ENCODE data around the gene SDHA.

SDHA gene

DNA sequence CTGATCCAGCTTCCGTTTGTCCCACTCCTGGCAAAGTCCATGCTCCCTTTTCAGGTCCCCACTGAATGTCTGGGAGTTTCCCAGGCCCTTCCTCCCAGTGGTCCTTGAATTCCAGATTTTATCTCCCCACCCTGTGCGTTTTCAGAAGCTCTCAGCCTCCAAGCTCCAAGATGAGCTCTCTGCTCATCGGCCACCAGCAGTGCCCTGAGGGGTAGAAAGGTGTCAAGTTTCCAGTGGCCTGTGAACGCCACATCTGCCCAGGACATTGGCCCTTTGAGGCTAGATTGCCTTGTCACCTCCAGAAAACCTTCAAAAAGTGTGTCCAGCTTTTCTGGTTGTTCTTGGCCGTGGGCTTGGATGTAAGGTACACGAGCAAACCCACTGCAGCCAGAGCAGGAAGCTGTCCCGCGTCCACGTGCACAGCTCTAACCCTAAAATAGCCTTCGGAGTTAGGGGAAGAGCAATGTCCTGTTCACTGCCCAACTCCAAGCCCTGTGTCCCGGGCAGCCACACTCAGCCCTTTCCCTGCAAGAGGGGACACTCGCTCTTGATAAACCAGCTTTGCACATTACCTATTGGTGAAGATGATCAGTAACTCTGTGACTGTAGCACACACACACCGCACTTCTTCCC lies 37.7 kb upstream of the SDHA start:
- CTCF ChIA-PET: interaction anchor here (0.8 to 1.2 kb wide), 3 partner anchors 8 to 21 kb away, joined by 3 to 4 read pairs (median 3); no protein-coding TSS in a partner anchor
- no peaks in the 10 kb centered on the region for H3K36me3 ChIP-seq (ENCODE audit: control insufficient read depth in 4 of 4, insufficient read depth in 4 of 4, low read length in 3 of 4)
- POLR2A ChIA-PET: no interaction called here
- H3K4me3 ChIP-seq (ENCODE audit: control insufficient read depth in 1 of 7, extremely low read depth in 1 of 7, insufficient read depth in 4 of 7, low read depth in 2 of 7, low read length in 6 of 7): no peak overlapping the region
- no peaks in the 10 kb centered on the region for H3K9me3 ChIP-seq (ENCODE audit: control extremely low read depth in 1 of 5, control insufficient read depth in 4 of 5, insufficient read depth in 2 of 5, low read depth in 1 of 5, low read length in 4 of 5)
- no peaks in the 10 kb centered on the region for H3K4me1 ChIP-seq (ENCODE audit: control extremely low read depth in 1 of 4, control insufficient read depth in 4 of 4, insufficient read depth in 4 of 4, low read length in 3 of 4)
- H3K27ac ChIP-seq (ENCODE audit: insufficient read depth in 1 of 2, low read depth in 1 of 2, low read length in 2 of 2, poor library complexity in 1 of 2, severe bottlenecking in 2 of 2): no peak overlapping the region
- DNase-seq: no peak
- peaks cover 0 to 7% (median 0%) of the 10 kb centered on the region in 5 experiments for H3K27me3 ChIP-seq (replicated peaks in 2 of 5; ENCODE audit: control insufficient read depth in 4 of 5, insufficient read depth in 5 of 5, low read length in 4 of 5)
- WGBS (ENCODE audit: insufficient coverage): 95% methylated on average over 12 of the region's 13 CpGs

DNA sequence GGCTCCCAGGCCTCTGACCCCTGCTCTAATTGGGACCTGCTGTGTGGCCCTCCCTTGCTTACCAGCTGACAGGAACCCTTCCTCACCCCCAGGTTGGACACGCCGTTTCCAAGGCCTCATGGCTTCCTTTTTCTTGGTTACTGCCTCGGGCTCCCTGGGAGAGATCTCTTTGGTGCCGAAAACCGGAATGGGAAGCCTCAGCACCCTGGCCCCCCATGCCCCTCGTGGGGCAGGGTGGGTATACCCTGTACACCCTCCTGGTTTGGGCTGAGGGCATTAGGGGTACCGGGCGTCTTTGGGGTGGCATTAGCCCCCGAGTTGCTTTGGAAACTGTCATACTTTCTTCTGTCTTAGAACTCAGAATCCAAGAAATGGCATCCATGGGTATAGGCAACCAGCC lies 37.0 kb upstream of the SDHA start:
- Histone ChIP-seq H3K36me3 (ENCODE audit: control insufficient read depth in 4 of 4, insufficient read depth in 4 of 4, low read length in 3 of 4) (no peaks in the 10 kb centered on the region), H3K27ac (ENCODE audit: insufficient read depth in 1 of 2, low read depth in 1 of 2, low read length in 2 of 2, poor library complexity in 1 of 2, severe bottlenecking in 2 of 2) (no peak overlapping the region), H3K27me3 (replicated peaks in 2 of 5; ENCODE audit: control insufficient read depth in 4 of 5, insufficient read depth in 5 of 5, low read length in 4 of 5) (peaks cover 0 to 7% (median 0%) of the 10 kb centered on the region in 5 experiments), H3K9me3 (ENCODE audit: control extremely low read depth in 1 of 5, control insufficient read depth in 4 of 5, insufficient read depth in 2 of 5, low read depth in 1 of 5, low read length in 4 of 5) (no peaks in the 10 kb centered on the region), H3K4me3 (ENCODE audit: control insufficient read depth in 1 of 7, extremely low read depth in 1 of 7, insufficient read depth in 4 of 7, low read depth in 2 of 7, low read length in 6 of 7) (no peak overlapping the region), H3K4me1 (ENCODE audit: control extremely low read depth in 1 of 4, control insufficient read depth in 4 of 4, insufficient read depth in 4 of 4, low read length in 3 of 4) (no peaks in the 10 kb centered on the region)
- ChIA-PET CTCF (no interaction called here), POLR2A (no interaction called here)
- DNase-seq: no peak
- WGBS (ENCODE audit: insufficient coverage): 94% methylated on average over 9 of the region's 9 CpGs

DNA sequence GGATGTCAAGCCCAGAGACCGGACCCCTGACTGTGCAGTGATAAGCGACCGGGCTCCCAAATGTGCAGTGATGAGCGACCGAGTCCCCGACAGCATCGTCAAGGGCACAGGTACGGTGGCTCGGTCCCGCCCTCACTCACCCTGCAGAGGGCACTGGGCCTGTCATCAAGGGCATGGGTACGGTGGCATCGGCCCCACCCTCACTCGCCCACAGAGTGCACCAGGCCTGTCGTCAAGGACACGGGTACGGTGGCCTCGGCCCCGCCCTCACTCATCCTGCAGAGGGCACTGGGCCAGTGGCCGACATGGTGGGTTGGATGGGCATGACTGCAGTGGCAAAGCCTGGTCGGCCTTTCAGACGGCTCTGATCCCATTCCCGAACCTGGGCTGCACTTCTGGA lies 36.6 kb upstream of the SDHA start:
- Histone ChIP-seq H3K4me1 (ENCODE audit: control extremely low read depth in 1 of 4, control insufficient read depth in 4 of 4, insufficient read depth in 4 of 4, low read length in 3 of 4) (peaks cover 0 to 4% (median 2%) of the 10 kb centered on the region in 4 experiments), H3K4me3 (ENCODE audit: control insufficient read depth in 1 of 7, extremely low read depth in 1 of 7, insufficient read depth in 4 of 7, low read depth in 2 of 7, low read length in 6 of 7) (no peak overlapping the region), H3K27me3 (replicated peaks in 2 of 5; ENCODE audit: control insufficient read depth in 4 of 5, insufficient read depth in 5 of 5, low read length in 4 of 5) (peaks cover 0 to 7% (median 0%) of the 10 kb centered on the region in 5 experiments), H3K9me3 (ENCODE audit: control extremely low read depth in 1 of 5, control insufficient read depth in 4 of 5, insufficient read depth in 2 of 5, low read depth in 1 of 5, low read length in 4 of 5) (no peaks in the 10 kb centered on the region), H3K27ac (ENCODE audit: insufficient read depth in 1 of 2, low read depth in 1 of 2, low read length in 2 of 2, poor library complexity in 1 of 2, severe bottlenecking in 2 of 2) (no peak overlapping the region), H3K36me3 (ENCODE audit: control insufficient read depth in 4 of 4, insufficient read depth in 4 of 4, low read length in 3 of 4) (no peaks in the 10 kb centered on the region)
- no peak for DNase-seq
- 98% methylated on average over 19 of the region's 22 CpGs for WGBS (ENCODE audit: insufficient coverage)
- ChIA-PET CTCF (no interaction called here), POLR2A (no interaction called here)

DNA sequence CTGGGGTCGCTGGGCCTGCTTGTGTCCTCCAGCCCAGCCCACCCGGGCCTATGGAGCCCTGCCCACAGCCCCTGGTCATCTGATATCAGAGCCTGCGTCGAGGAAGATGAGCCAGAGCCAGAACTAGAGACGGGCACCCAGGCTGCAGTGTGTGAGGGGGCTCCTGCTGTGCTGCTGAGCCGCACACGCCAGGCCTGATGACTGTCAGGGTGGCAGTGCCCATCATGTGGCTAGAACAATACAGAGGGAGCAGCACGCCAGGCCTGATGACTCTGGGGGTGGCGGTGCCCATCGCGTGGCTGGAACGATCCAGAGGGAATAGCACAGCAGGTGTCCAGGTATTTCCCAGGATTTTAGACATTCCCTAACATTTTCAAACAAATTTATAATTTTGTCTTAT lies 36.0 kb upstream of the SDHA start:
- peaks cover 0 to 7% (median 4%) of the 10 kb centered on the region in 4 experiments for H3K4me1 ChIP-seq (ENCODE audit: control extremely low read depth in 1 of 4, control insufficient read depth in 4 of 4, insufficient read depth in 4 of 4, low read length in 3 of 4)
- peaks cover 0 to 7% (median 0%) of the 10 kb centered on the region in 5 experiments for H3K27me3 ChIP-seq (replicated peaks in 2 of 5; ENCODE audit: control insufficient read depth in 4 of 5, insufficient read depth in 5 of 5, low read length in 4 of 5)
- H3K27ac ChIP-seq (ENCODE audit: insufficient read depth in 1 of 2, low read depth in 1 of 2, low read length in 2 of 2, poor library complexity in 1 of 2, severe bottlenecking in 2 of 2): no peak overlapping the region
- ChIA-PET CTCF (no interaction called here), POLR2A (no interaction called here)
- H3K36me3 ChIP-seq (ENCODE audit: control insufficient read depth in 4 of 4, insufficient read depth in 4 of 4, low read length in 3 of 4): no peaks in the 10 kb centered on the region
- no peaks in the 10 kb centered on the region for H3K9me3 ChIP-seq (ENCODE audit: control extremely low read depth in 1 of 5, control insufficient read depth in 4 of 5, insufficient read depth in 2 of 5, low read depth in 1 of 5, low read length in 4 of 5)
- H3K4me3 ChIP-seq (ENCODE audit: control insufficient read depth in 1 of 7, extremely low read depth in 1 of 7, insufficient read depth in 4 of 7, low read depth in 2 of 7, low read length in 6 of 7): no peak overlapping the region
- DNase-seq: no peak
- WGBS (ENCODE audit: insufficient coverage): 98% methylated on average over 9 of the region's 12 CpGs

DNA sequence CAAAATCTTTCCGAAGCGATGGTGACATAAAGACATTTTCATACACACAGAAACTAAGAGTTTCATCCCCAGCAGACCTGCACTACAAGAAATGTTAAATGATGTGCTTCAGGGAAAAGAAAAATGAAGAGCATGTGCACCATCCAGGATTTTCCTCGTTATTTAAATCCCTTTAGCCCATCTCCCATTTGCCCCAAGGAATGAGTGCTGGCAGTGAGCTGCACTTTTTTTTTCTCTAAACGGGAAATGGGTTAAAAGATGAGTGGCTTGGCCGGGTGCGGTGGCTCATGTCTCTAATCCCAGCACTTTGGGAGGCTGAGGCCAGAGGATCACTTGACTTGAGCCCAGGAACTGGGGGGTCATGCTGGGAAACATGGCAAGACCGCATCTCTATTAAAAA lies 33.6 kb upstream of the SDHA start:
- 92% methylated on average over 3 of the region's 7 CpGs for WGBS (ENCODE audit: insufficient coverage)
- Histone ChIP-seq H3K4me3 (ENCODE audit: control insufficient read depth in 1 of 7, extremely low read depth in 1 of 7, insufficient read depth in 4 of 7, low read depth in 2 of 7, low read length in 6 of 7) (no peak overlapping the region), H3K4me1 (ENCODE audit: control extremely low read depth in 1 of 4, control insufficient read depth in 4 of 4, insufficient read depth in 4 of 4, low read length in 3 of 4) (peaks cover 0 to 12% (median 6%) of the 10 kb centered on the region in 4 experiments), H3K36me3 (ENCODE audit: control insufficient read depth in 4 of 4, insufficient read depth in 4 of 4, low read length in 3 of 4) (no peaks in the 10 kb centered on the region), H3K9me3 (ENCODE audit: control extremely low read depth in 1 of 5, control insufficient read depth in 4 of 5, insufficient read depth in 2 of 5, low read depth in 1 of 5, low read length in 4 of 5) (no peaks in the 10 kb centered on the region), H3K27ac (ENCODE audit: insufficient read depth in 1 of 2, low read depth in 1 of 2, low read length in 2 of 2, poor library complexity in 1 of 2, severe bottlenecking in 2 of 2) (no peak overlapping the region), H3K27me3 (replicated peaks in 2 of 5; ENCODE audit: control insufficient read depth in 4 of 5, insufficient read depth in 5 of 5, low read length in 4 of 5) (peaks cover 0 to 5% (median 0%) of the 10 kb centered on the region in 5 experiments)
- no peak for DNase-seq
- ChIA-PET POLR2A (no interaction called here), CTCF (no interaction called here)

DNA sequence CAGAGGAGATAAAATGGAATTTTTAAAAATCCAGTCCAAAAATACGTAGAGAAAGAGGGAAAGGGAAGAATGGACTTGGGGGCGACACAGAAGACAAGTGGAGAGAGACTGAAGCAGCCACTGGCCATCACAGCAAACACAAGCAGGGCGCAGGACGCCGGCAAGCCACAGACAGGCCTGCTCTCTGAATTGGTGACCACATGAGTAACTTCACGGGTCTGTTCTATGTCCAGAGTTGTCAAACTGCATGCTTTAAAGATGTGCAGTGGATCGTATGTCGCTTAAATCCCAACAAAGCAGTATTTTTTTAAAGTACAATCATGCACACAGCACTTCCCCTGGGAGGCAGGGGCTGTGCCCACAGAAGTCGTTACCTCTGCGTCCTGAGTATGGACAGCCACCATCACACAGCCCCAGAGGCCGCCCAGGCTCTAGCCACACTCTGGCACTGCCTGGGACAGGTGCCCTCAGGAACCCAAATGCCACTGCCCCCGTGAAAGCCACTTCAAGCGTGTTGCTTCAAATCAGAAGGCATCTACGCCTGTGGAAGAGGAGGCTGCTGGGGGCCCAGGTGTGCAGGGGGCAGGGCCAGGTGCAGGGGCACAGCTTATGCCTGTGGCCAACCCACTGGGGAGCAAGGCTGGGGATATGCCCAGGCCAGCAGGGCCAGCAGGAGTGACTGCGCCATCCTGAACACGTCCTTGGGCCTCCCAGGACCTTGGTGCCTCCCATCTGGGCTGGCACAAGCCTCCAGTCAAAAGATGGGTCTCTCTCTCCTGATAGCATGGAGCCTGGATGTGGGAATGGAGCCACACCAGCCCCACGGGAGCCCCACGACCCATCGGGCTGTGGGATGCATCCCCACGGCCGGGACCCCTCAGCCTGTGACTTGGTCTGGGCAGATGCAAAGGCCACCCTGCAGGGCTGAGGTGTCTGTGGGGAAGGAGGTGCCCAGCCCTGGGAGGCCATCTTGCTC lies 32.7 kb upstream of the SDHA start:
- H3K36me3 ChIP-seq (ENCODE audit: control insufficient read depth in 4 of 4, insufficient read depth in 4 of 4, low read length in 3 of 4): no peaks in the 10 kb centered on the region
- H3K9me3 ChIP-seq (ENCODE audit: control extremely low read depth in 1 of 5, control insufficient read depth in 4 of 5, insufficient read depth in 2 of 5, low read depth in 1 of 5, low read length in 4 of 5): no peaks in the 10 kb centered on the region
- peaks cover 0 to under 1% (median 0%) of the 10 kb centered on the region in 5 experiments for H3K27me3 ChIP-seq (replicated peaks in 2 of 5; ENCODE audit: control insufficient read depth in 4 of 5, insufficient read depth in 5 of 5, low read length in 4 of 5)
- no peak overlapping the region for H3K27ac ChIP-seq (ENCODE audit: insufficient read depth in 1 of 2, low read depth in 1 of 2, low read length in 2 of 2, poor library complexity in 1 of 2, severe bottlenecking in 2 of 2)
- ChIA-PET CTCF (no interaction called here), POLR2A (no interaction called here)
- WGBS (ENCODE audit: insufficient coverage): 92% methylated on average over 19 of the region's 21 CpGs
- DNase-seq: no peak
- no peak overlapping the region for H3K4me3 ChIP-seq (ENCODE audit: control insufficient read depth in 1 of 7, extremely low read depth in 1 of 7, insufficient read depth in 4 of 7, low read depth in 2 of 7, low read length in 6 of 7)
- peaks cover 0 to 14% (median 6%) of the 10 kb centered on the region in 4 experiments for H3K4me1 ChIP-seq (ENCODE audit: control extremely low read depth in 1 of 4, control insufficient read depth in 4 of 4, insufficient read depth in 4 of 4, low read length in 3 of 4)

Measured in common myeloid progenitor, CD34-positive (primary cell).